Measurements from ENCODE around the gene CEP128.

The CEP128 gene

GRCh38 chr14:80483331-80483730 lies 458.2 kb downstream of the CEP128 start:
- Histone ChIP-seq H3K4me3 (ENCODE audit: low read length) (no peak overlapping the region), H3K36me3 (ENCODE audit: control insufficient read depth, low read length) (no peaks in the 10 kb centered on the region), H3K79me2 (ENCODE audit: control insufficient read depth, low read length) (no peaks in the 10 kb centered on the region), H3K27ac (ENCODE audit: low read depth, low read length) (no peak overlapping the region), H3F3A (ENCODE audit: control insufficient read depth, insufficient read depth) (no peaks in the 10 kb centered on the region), H3K4me1 (ENCODE audit: control insufficient read depth, low read length) (no peaks in the 10 kb centered on the region), H3K9me3 (ENCODE audit: control insufficient read depth, insufficient read depth, low read length) (no peaks in the 10 kb centered on the region), H4K20me1 (ENCODE audit: control insufficient read depth, insufficient read depth, low read depth, low read length) (no peaks in the 10 kb centered on the region), H3K9me2 (replicated peaks; ENCODE audit: control insufficient read depth, low read length) (no peaks in the 10 kb centered on the region), H3K4me2 (ENCODE audit: low read length) (no peak overlapping the region), H3K27me3 (ENCODE audit: control insufficient read depth, low read length) (no peaks in the 10 kb centered on the region)
- no peak for TF ChIP-seq CTCF (IDR thresholded peaks at IDR 0.05; ENCODE audit: low read depth, low read length, poor library complexity, severe bottlenecking)
- TF ChIP-seq EZH2phosphoT487 (IDR thresholded peaks at IDR 0.05; ENCODE audit: borderline replicate concordance, low read length) = no peak

- Histone ChIP-seq H3K27ac (ENCODE audit: low read depth, low read length) (no peak overlapping the region), H3K9me2 (replicated peaks; ENCODE audit: control insufficient read depth, low read length) (no peaks in the 10 kb centered on the region), H3K27me3 (ENCODE audit: control insufficient read depth, low read length) (no peaks in the 10 kb centered on the region), H4K20me1 (ENCODE audit: control insufficient read depth, insufficient read depth, low read depth, low read length) (no peaks in the 10 kb centered on the region), H3K9me3 (ENCODE audit: control insufficient read depth, insufficient read depth, low read length) (peaks cover 9% of the 10 kb centered on the region; the same call in 1 of the 2 replicates), H3K36me3 (ENCODE audit: control insufficient read depth, low read length) (no peaks in the 10 kb centered on the region), H3K4me1 (ENCODE audit: control insufficient read depth, low read length) (no peaks in the 10 kb centered on the region), H3K4me3 (ENCODE audit: low read length) (no peak overlapping the region), H3K79me2 (ENCODE audit: control insufficient read depth, low read length) (no peaks in the 10 kb centered on the region), H3F3A (ENCODE audit: control insufficient read depth, insufficient read depth) (no peaks in the 10 kb centered on the region), H3K4me2 (ENCODE audit: low read length) (no peak overlapping the region)
- TF ChIP-seq CTCF (IDR thresholded peaks at IDR 0.05; ENCODE audit: low read depth, low read length, poor library complexity, severe bottlenecking) (no peak), EZH2phosphoT487 (IDR thresholded peaks at IDR 0.05; ENCODE audit: borderline replicate concordance, low read length) (no peak)
Observed at GRCh38 chr14:80477388-80478160, 464.0 kb downstream of the CEP128 start.

GRCh38 chr14:80475074-80475473 lies 466.5 kb downstream of the CEP128 start:
- Histone ChIP-seq H3F3A (ENCODE audit: control insufficient read depth, insufficient read depth) (no peaks in the 10 kb centered on the region), H3K79me2 (ENCODE audit: control insufficient read depth, low read length) (no peaks in the 10 kb centered on the region), H3K27ac (ENCODE audit: low read depth, low read length) (no peak overlapping the region), H3K4me2 (ENCODE audit: low read length) (no peak overlapping the region), H3K9me3 (ENCODE audit: control insufficient read depth, insufficient read depth, low read length) (peaks cover 10% of the 10 kb centered on the region; the same call in 1 of the 2 replicates), H3K4me1 (ENCODE audit: control insufficient read depth, low read length) (no peaks in the 10 kb centered on the region), H4K20me1 (ENCODE audit: control insufficient read depth, insufficient read depth, low read depth, low read length) (no peaks in the 10 kb centered on the region), H3K27me3 (ENCODE audit: control insufficient read depth, low read length) (no peaks in the 10 kb centered on the region), H3K9me2 (replicated peaks; ENCODE audit: control insufficient read depth, low read length) (no peaks in the 10 kb centered on the region), H3K36me3 (ENCODE audit: control insufficient read depth, low read length) (no peaks in the 10 kb centered on the region), H3K4me3 (ENCODE audit: low read length) (no peak overlapping the region)
- TF ChIP-seq EZH2phosphoT487 (IDR thresholded peaks at IDR 0.05; ENCODE audit: borderline replicate concordance, low read length) (no peak), CTCF (IDR thresholded peaks at IDR 0.05; ENCODE audit: low read depth, low read length, poor library complexity, severe bottlenecking) (no peak)
